ENCODE results near the gene DLL4.

DNA sequence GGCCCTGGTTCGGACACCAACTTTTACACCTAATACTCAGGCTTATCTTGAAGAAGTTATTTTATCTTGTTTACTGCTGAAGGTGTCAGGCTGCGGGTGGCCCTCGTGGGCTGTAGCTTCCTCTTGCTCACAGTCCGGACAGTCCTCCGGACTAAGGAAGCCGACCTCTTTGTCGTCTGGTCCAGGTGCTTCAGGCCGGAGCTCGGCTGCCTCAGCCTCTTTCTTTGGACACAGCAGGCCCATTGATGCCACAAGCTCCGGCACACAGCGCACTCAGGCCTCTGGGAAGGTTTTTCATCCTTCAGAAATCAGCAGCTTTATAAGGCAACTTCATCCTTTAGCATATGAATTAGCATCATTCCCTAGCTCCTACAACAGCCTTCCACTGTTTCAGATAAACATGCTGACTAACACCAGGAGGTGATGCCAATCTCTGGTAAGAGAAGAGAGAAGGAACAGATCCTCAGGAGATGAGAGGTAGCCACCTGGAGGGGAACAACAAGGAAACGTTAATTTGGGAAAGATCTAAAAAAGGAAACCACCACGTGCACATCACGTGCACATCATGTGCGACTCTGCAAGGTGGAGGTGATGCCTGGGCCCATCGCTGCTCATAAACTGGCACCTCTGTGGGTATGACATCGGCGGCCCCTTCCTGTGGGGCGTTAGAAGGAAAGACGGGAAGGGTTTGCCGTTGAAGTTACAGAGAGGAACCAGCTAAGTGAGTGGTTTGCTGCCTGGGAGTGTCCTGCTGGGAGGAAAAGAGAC is 19.8 kb downstream of the DLL4 start:
- TF ChIP-seq, protein P1, sequence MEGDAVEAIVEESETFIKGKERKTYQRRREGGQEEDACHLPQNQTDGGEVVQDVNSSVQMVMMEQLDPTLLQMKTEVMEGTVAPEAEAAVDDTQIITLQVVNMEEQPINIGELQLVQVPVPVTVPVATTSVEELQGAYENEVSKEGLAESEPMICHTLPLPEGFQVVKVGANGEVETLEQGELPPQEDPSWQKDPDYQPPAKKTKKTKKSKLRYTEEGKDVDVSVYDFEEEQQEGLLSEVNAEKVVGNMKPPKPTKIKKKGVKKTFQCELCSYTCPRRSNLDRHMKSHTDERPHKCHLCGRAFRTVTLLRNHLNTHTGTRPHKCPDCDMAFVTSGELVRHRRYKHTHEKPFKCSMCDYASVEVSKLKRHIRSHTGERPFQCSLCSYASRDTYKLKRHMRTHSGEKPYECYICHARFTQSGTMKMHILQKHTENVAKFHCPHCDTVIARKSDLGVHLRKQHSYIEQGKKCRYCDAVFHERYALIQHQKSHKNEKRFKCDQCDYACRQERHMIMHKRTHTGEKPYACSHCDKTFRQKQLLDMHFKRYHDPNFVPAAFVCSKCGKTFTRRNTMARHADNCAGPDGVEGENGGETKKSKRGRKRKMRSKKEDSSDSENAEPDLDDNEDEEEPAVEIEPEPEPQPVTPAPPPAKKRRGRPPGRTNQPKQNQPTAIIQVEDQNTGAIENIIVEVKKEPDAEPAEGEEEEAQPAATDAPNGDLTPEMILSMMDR (IDR thresholded peaks at IDR 0.05), result no peak
- no peak for TF ChIP-seq EZH2 (IDR thresholded peaks at IDR 0.05; ENCODE audit: borderline replicate concordance, insufficient read depth, low read depth, low read length, poor library complexity, severe bottlenecking)
